ENCODE measurements around the gene IKBKG. TPM values are rescaled to one million over a fixed set of nuclear protein-coding genes. Genes with fewer than 3 reads are reported as not detected.

IKBKG gene
- total and polyA plus RNA-seq, 2 of the 8 experiments (the other 6 are each of a cell fraction or from before 2014, with no cell fraction given): 17.5 to 18.1 TPM

GRCh38 chrX:154534526-154535322 is 12.7 kb upstream of the IKBKG start:
- FAIRE-seq (peak; percentile 79), DNase-seq (ENCODE audit: low read depth in 1 of 2, low spot score in 2 of 2) (peak; percentile 54 to 91)
- Histone ChIP-seq H3K4ac (replicated peaks; ENCODE audit: insufficient read length, low read depth, low read length) (no peak overlapping the region), H3K56ac (replicated peaks; ENCODE audit: insufficient read length, low read depth, low read length) (no peak overlapping the region), H3K4me3 (ENCODE audit: extremely low read depth in 1 of 4, insufficient read depth in 2 of 4, low read depth in 3 of 4, low read length in 4 of 4) (no peak overlapping the region), H3K9me3 (ENCODE audit: insufficient read depth in 2 of 2, low read depth in 1 of 2, low read length in 1 of 2) (no peaks in the 10 kb centered on the region), H2BK15ac (ENCODE audit: low read length) (no peak overlapping the region), H2BK20ac (ENCODE audit: low read length) (no peak overlapping the region), H4K91ac (replicated peaks; ENCODE audit: insufficient read length, low read length) (no peak overlapping the region), H3K36me3 (ENCODE audit: control insufficient read depth in 2 of 4, insufficient read depth in 4 of 4, low read length in 3 of 4) (peaks cover 5 to 20% (median 14%) of the 10 kb centered on the region in 4 experiments; a peak in 7 of 8 replicates), H3K4me1 (replicated peaks in 1 of 4; ENCODE audit: control insufficient read depth in 3 of 4, insufficient read depth in 4 of 4, low read length in 3 of 4) (peaks cover 0 to 3% (median 0%) of the 10 kb centered on the region in 4 experiments; a peak in 2 of 7 replicates), H3K23ac (ENCODE audit: insufficient read length) (no peak overlapping the region), H3K79me1 (ENCODE audit: low read depth, low read length) (no peaks in the 10 kb centered on the region), H2BK12ac (ENCODE audit: low read depth, low read length) (no peak overlapping the region), H3K4me2 (ENCODE audit: insufficient read depth in 1 of 2, low read depth in 2 of 2, low read length in 2 of 2) (no peak overlapping the region), H2BK5ac (ENCODE audit: low read depth, low read length) (no peak overlapping the region), H3K27me3 (replicated peaks in 1 of 4; ENCODE audit: control insufficient read depth in 3 of 4, extremely low read depth in 1 of 4, insufficient read depth in 3 of 4, low read length in 3 of 4) (no peaks in the 10 kb centered on the region), H2BK120ac (replicated peaks; ENCODE audit: low read depth, low read length) (no peak overlapping the region), H3K18ac (ENCODE audit: extremely low read depth, low read length) (no peak overlapping the region), H3K9ac (replicated peaks in 1 of 4; ENCODE audit: extremely low read depth in 1 of 4, low read depth in 3 of 4, low read length in 3 of 4) (no peak overlapping the region), H4K8ac (ENCODE audit: extremely low read depth, insufficient read depth, low read length) (no peak overlapping the region), H2AK5ac (ENCODE audit: low read depth, low read length) (no peak overlapping the region), H4K20me1 (replicated peaks in 1 of 2; ENCODE audit: control insufficient read depth in 1 of 2, insufficient read depth in 2 of 2, low read length in 2 of 2) (peaks cover 2 to 8% of the 10 kb centered on the region in 2 experiments), H4K5ac (ENCODE audit: insufficient read length, low read depth, low read length) (no peak overlapping the region), H3K79me2 (ENCODE audit: control insufficient read depth in 1 of 2, insufficient read depth in 2 of 2, low read length in 2 of 2) (no peaks in the 10 kb centered on the region), H3K23me2 (ENCODE audit: low read depth, low read length) (no peaks in the 10 kb centered on the region), H2AFZ (ENCODE audit: low read length) (no peak overlapping the region), H3K14ac (ENCODE audit: insufficient read length) (no peak overlapping the region), H3K27ac (ENCODE audit: low read depth, low read length) (no peak overlapping the region)
- ChIA-PET POLR2A (ENCODE audit: partially characterized antibody) (interaction anchor here (0.8 to 3.2 kb wide), 3 partner anchors 90 to 137 kb away, joined by 3 to 26 read pairs (median 7); partner anchors contain the start of genes FAM50A and RPL10), CTCF (ENCODE audit: partially characterized antibody) (interaction anchor here (0.6 to 2.5 kb wide), 12 partner anchors 9 to 1147 kb away, joined by 3 to 14 read pairs (median 4); partner anchors contain the start of genes FLNA and SLC10A3)
- WGBS, 2 experiments (ENCODE audit: extremely low coverage in 1 of 2, insufficient coverage in 1 of 2, insufficient read length in 1 of 2, insufficient replicate concordance in 2 of 2, low coverage in 1 of 2, low lambda C conversion rate in 2 of 2, missing lambda C conversion rate in 1 of 2): 44% methylated on average over 11 of the region's 34 CpGs; no CpG with 5 or more reads in 1 of the 2 experiments

Measured in H1 (cell line).